GM23338 (cell line): ENCODE data around the gene ITPR2. TPM values are rescaled to one million over a fixed set of nuclear protein-coding genes. Genes with fewer than 3 reads are reported as not detected.

Experiments
- ATAC-seq: fragments of 200-7000 bp; cut with Tn5 transposase; 3 replicates; pipeline ENCODE4 v1.9.1; 2020
- DNase-seq: peaks from one replicate; pipeline ENCODE4 v3.0.0-alpha.2; 2015; ENCODE audit warnings: low spot score
- H2AFZ ChIP-seq: fragments of 200-600 bp; sonication (generic); 2 replicates; pipeline ENCODE4 v1.8.0; 2016; ENCODE audit warnings: antibody characterized with exemption, mild to moderate bottlenecking, moderate library complexity
- H3F3A ChIP-seq: fragments of 200-600 bp; sonication (generic); replicated peaks from 2 replicates; pipeline ENCODE4 v1.8.0; 2017; ENCODE audit warnings: antibody characterized with exemption, mixed run types, low read depth
- H3K27ac ChIP-seq: fragments of 200-600 bp; sonication (generic); 2 replicates; pipeline ENCODE4 v1.6.1; 2016; ENCODE audit warnings: low read depth
- H3K27me3 ChIP-seq: fragments of 200-600 bp; sonication (generic); 2 replicates; pipeline ENCODE4 v1.8.0; 2016; ENCODE audit warnings: mild to moderate bottlenecking, mixed run types, moderate library complexity; ENCODE audit not compliant: insufficient read depth
- H3K36me3 ChIP-seq: fragments of 200-600 bp; sonication (generic); 2 replicates; pipeline ENCODE4 v1.8.0; 2016; ENCODE audit warnings: mild to moderate bottlenecking; ENCODE audit not compliant: insufficient read depth
- H3K4me1 ChIP-seq: fragments of 200-600 bp; sonication (generic); 2 replicates; pipeline ENCODE4 v1.8.0; 2016; ENCODE audit warnings: mild to moderate bottlenecking, moderate library complexity; ENCODE audit not compliant: insufficient read depth
- H3K4me2 ChIP-seq: fragments of 200-600 bp; sonication (generic); 2 replicates; pipeline ENCODE4 v1.7.1; 2017; ENCODE audit warnings: mixed run types
- H3K4me3 ChIP-seq: fragments of 200-600 bp; sonication (generic); 2 replicates; pipeline ENCODE4 v1.6.1; 2016; ENCODE audit warnings: mixed run types
- H3K79me2 ChIP-seq: fragments of 200-600 bp; sonication (generic); replicated peaks from 2 replicates; pipeline ENCODE4 v1.8.0; 2017; ENCODE audit warnings: mild to moderate bottlenecking; ENCODE audit not compliant: insufficient read depth
- H3K9me2 ChIP-seq: fragments of 200-600 bp; sonication (generic); 2 replicates; pipeline ENCODE4 v1.8.0; 2017; ENCODE audit not compliant: insufficient read depth
- H4K20me1 ChIP-seq: fragments of 200-600 bp; sonication (generic); replicated peaks from 2 replicates; pipeline ENCODE4 v1.8.0; 2017; ENCODE audit warnings: mild to moderate bottlenecking; ENCODE audit not compliant: insufficient read depth
- H3K27ac Mint-ChIP-seq: 2 replicates; pipeline ENCODE4 v1.8.0; 2020; ENCODE audit warnings: inconsistent platforms, mild to moderate bottlenecking, moderate library complexity, mixed read lengths
- H3K27me3 Mint-ChIP-seq: 3 replicates; pipeline ENCODE4 v1.8.0; 2022; ENCODE audit warnings: low read depth, mild to moderate bottlenecking, moderate library complexity, mixed read lengths, inconsistent platforms; ENCODE audit not compliant: insufficient read depth, poor library complexity
- H3K36me3 Mint-ChIP-seq: 3 replicates; pipeline ENCODE4 v1.8.0; 2021; ENCODE audit warnings: low read depth, mild to moderate bottlenecking, inconsistent platforms, moderate library complexity, mixed read lengths
- H3K4me1 Mint-ChIP-seq: 3 replicates; pipeline ENCODE4 v1.8.0; 2020; ENCODE audit warnings: mild to moderate bottlenecking, inconsistent platforms, mixed read lengths
- H3K4me3 Mint-ChIP-seq: 3 replicates; pipeline ENCODE4 v1.8.0; 2021; ENCODE audit warnings: moderate library complexity, mild to moderate bottlenecking, inconsistent platforms, mixed read lengths
- H3K9me3 Mint-ChIP-seq: 3 replicates; pipeline ENCODE4 v1.8.0; 2020; ENCODE audit warnings: moderate library complexity, mild to moderate bottlenecking, inconsistent platforms, mixed read lengths
- CREB1 ChIP-seq: fragments of 250-450 bp; sonication (Bioruptor Pico); IDR thresholded peaks from 2 replicates; pipeline ENCODE4 v1.5.0; 2020; ENCODE audit warnings: low read depth, mild to moderate bottlenecking, moderate library complexity
- CTCF ChIP-seq, 2 experiments: fragments of 200-600 bp in 1 of 2; sonication (generic) in 1 of 2; conservative IDR thresholded peaks; 2 replicates each; pipeline versions ENCODE4 v1.5.1 to v1.6.1; 2016 to 2017; ENCODE audit warnings: antibody characterized with exemption in 2 of 2, low read depth in 2 of 2, mild to moderate bottlenecking in 2 of 2, moderate library complexity in 1 of 2
- ETS1 ChIP-seq: IDR thresholded peaks from 2 replicates; pipeline ENCODE4 v1.6.1; 2016; ENCODE audit warnings: antibody characterized with exemption
- EZH2 ChIP-seq: fragments of 200-600 bp; sonication (generic); IDR thresholded peaks from one replicate; pipeline ENCODE4 v1.8.0; 2017; ENCODE audit warnings: antibody characterized with exemption, mild to moderate bottlenecking, low read depth; ENCODE audit not compliant: unreplicated experiment
- EZH2phosphoT487 ChIP-seq: fragments of 200-600 bp; sonication (generic); IDR thresholded peaks from one replicate; pipeline ENCODE4 v1.8.1; 2018; ENCODE audit warnings: antibody characterized with exemption; ENCODE audit not compliant: unreplicated experiment
- JUNB ChIP-seq: IDR thresholded peaks from one replicate; pipeline ENCODE4 v1.6.1; 2016; ENCODE audit warnings: antibody characterized with exemption; ENCODE audit not compliant: unreplicated experiment
- NANOG ChIP-seq: IDR thresholded peaks from 2 replicates; pipeline ENCODE4 v1.6.1; 2016; ENCODE audit warnings: antibody characterized with exemption, borderline replicate concordance
- POLR2AphosphoS5 ChIP-seq: IDR thresholded peaks from 2 replicates; pipeline ENCODE4 v1.6.1; 2016; ENCODE audit warnings: antibody characterized with exemption, low read depth
- REST ChIP-seq: IDR thresholded peaks from one replicate; pipeline ENCODE4 v1.6.1; 2018; ENCODE audit warnings: antibody characterized with exemption; ENCODE audit not compliant: unreplicated experiment
- STAT1 ChIP-seq: IDR thresholded peaks from one replicate; pipeline ENCODE4 v1.6.1; 2016; ENCODE audit warnings: antibody characterized with exemption; ENCODE audit not compliant: unreplicated experiment
- ZNF114 ChIP-seq: fragments of 250-450 bp; sonication (Bioruptor Pico); IDR thresholded peaks from 2 replicates; pipeline ENCODE4 v1.5.0; 2020; ENCODE audit warnings: mild to moderate bottlenecking, moderate library complexity
- ZNF331 ChIP-seq: fragments of 250-450 bp; sonication (Bioruptor Pico); IDR thresholded peaks from 2 replicates; pipeline ENCODE4 v1.5.0; 2020; ENCODE audit warnings: low read depth, mild to moderate bottlenecking, moderate library complexity
- ZNF462 ChIP-seq: fragments of 250-450 bp; sonication (Bioruptor Pico); IDR thresholded peaks from 2 replicates; pipeline ENCODE4 v1.5.0; 2020; ENCODE audit warnings: mild to moderate bottlenecking, moderate library complexity
- polyA plus RNA-seq: library from polyadenylated mRNA; unstranded; fragments of >200 nt; fragmentation: Nextera tagmentation; extraction: Ambion mirVana; gene quantifications from 2 replicates; pipeline ENCODE4 v1.2.1, GENCODE V29; 2016
- total RNA-seq: library from RNA; depleted of rRNA; stranded (reverse); fragments of >200 nt; shearing (Covaris generic); gene quantifications from 2 replicates; pipeline ENCODE4 v1.2.3, GENCODE V29; 2014

ITPR2 gene
- total and polyA plus RNA-seq, 2 experiments from 2014 or later: 44.5 to 65.2 TPM

GRCh38 chr12:26416550-26416949, 416.4 kb downstream of the ITPR2 start:
- Histone ChIP-seq H3K4me3 (no peak overlapping the region), H2AFZ (no peak overlapping the region), H3F3A (no peaks in the 10 kb centered on the region), H3K27ac (no peak overlapping the region), H3K9me2 (no peaks in the 10 kb centered on the region), H3K4me2 (no peak overlapping the region), H4K20me1 (no peaks in the 10 kb centered on the region; the same call in 1 of the 2 replicates), H3K27me3 (no peaks in the 10 kb centered on the region), H3K79me2 (no peaks in the 10 kb centered on the region), H3K4me1 (no peaks in the 10 kb centered on the region), H3K36me3 (no peaks in the 10 kb centered on the region; the same call in 1 of the 2 replicates)
- Mint-ChIP-seq H3K4me3 (no peak overlapping the region), H3K27ac (no peak overlapping the region), H3K27me3 (peaks cover 1% of the 10 kb centered on the region), H3K4me1 (no peaks in the 10 kb centered on the region), H3K9me3 (no peaks in the 10 kb centered on the region), H3K36me3 (peaks cover 4% of the 10 kb centered on the region; the same call in 2 of the 3 replicates)
- TF ChIP-seq EZH2: no peak
- TF ChIP-seq POLR2AphosphoS5: no peak
- TF ChIP-seq CREB1 (CRISPR knock-in tag): no peak
- TF ChIP-seq CTCF (conservative IDR thresholded peaks at IDR 0.05; ENCODE audit: low read depth in 2 of 2): no peak
- no peak for TF ChIP-seq STAT1
- no peak for TF ChIP-seq NANOG
- no peak for TF ChIP-seq EZH2phosphoT487
- no peak for TF ChIP-seq ZNF331 (CRISPR knock-in tag)
- TF ChIP-seq ZNF462: no peak
- TF ChIP-seq REST: no peak
- TF ChIP-seq ZNF114 (CRISPR knock-in tag): no peak
- no peak for TF ChIP-seq ETS1
- no peak for TF ChIP-seq JUNB
- ATAC-seq: no peak
- no peak for DNase-seq
